ENCODE data around the gene MAPKBP1. TPM values are rescaled to one million over a fixed set of nuclear protein-coding genes. Genes with fewer than 3 reads are reported as not detected.

MAPKBP1 gene
- total RNA-seq, 6 experiments from 2014 or later: 4.3 to 7.9 (median 5.7) TPM

DNA sequence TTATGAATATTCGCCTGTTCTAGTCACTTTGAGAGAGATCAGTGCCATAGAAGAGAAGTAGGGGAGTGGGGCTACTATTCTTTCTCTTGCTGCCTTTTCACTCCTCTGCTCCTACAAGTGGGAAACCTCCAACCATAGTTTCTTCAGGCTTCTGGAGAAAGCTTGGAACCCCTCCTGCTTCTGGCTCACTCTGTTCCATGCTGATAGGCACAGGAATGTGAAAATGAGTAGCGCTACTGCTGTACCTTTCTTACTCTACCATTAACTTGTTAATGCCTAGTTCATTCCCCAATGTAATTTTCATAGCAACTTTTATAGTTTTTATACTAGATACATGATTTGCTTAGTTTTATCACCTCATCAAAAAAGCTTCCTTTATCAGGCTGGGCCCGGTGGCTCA is 26.9 kb downstream of the MAPKBP1 start:
- intact Hi-C loops (cut with DNase I): no loop called here
- no peaks in the 10 kb centered on the region for H3K36me3 ChIP-seq
- DNase-seq (no peak), ATAC-seq (no peak)
- no peak overlapping the region for H3K27ac ChIP-seq
- H3K9me3 ChIP-seq: no peaks in the 10 kb centered on the region
- H3K27me3 ChIP-seq: no peaks in the 10 kb centered on the region
- no peak overlapping the region for H3K4me3 ChIP-seq
- 98% methylated on average over 3 of the region's 3 CpGs for WGBS (ENCODE audit: insufficient coverage, low coverage, low lambda C conversion rate, missing lambda C conversion rate)
- TF ChIP-seq, protein P1, sequence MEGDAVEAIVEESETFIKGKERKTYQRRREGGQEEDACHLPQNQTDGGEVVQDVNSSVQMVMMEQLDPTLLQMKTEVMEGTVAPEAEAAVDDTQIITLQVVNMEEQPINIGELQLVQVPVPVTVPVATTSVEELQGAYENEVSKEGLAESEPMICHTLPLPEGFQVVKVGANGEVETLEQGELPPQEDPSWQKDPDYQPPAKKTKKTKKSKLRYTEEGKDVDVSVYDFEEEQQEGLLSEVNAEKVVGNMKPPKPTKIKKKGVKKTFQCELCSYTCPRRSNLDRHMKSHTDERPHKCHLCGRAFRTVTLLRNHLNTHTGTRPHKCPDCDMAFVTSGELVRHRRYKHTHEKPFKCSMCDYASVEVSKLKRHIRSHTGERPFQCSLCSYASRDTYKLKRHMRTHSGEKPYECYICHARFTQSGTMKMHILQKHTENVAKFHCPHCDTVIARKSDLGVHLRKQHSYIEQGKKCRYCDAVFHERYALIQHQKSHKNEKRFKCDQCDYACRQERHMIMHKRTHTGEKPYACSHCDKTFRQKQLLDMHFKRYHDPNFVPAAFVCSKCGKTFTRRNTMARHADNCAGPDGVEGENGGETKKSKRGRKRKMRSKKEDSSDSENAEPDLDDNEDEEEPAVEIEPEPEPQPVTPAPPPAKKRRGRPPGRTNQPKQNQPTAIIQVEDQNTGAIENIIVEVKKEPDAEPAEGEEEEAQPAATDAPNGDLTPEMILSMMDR (IDR thresholded peaks at IDR 0.05): no peak
- no peak for TF ChIP-seq POLR2A (IDR thresholded peaks at IDR 0.05)
- peaks cover 0 to 10% (median 0%) of the 10 kb centered on the region in 4 donors for H3K4me1 ChIP-seq

DNA sequence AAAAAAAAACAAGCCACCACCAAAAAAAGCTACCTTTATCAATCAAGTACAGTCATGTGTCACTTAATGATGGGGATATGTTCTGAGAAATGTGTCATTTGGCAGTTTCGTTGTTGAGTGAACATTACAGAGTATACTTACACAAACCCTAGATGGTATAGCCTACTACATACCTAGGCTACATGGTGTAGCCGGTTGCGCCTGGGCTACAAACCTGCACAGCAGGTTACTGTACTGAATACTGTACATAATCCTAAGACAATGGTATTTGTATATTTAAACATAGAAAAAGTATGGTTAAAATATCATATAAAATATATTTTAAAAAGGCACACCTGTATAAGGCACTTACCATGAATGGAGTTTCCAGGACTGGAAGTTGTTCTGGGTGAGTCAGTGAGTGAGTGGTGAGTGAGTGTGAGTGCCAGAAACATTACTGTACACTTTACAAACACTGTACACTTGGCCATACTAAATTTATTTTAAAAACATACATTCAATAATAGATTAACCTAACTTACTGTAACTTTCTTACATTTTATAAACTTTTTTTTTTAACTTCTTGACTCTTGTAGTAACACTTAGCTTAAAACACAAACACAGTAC is 27.7 kb downstream of the MAPKBP1 start:
- Histone ChIP-seq H3K36me3 (no peaks in the 10 kb centered on the region), H3K4me3 (no peak overlapping the region), H3K9me3 (no peaks in the 10 kb centered on the region), H3K27me3 (no peaks in the 10 kb centered on the region), H3K27ac (no peak overlapping the region), H3K4me1 (peaks cover 0 to 10% (median 0%) of the 10 kb centered on the region in 4 donors)
- DNase-seq: peak in 1 of 3 donors; percentile 1
- 89% methylated on average over 3 of the region's 3 CpGs for WGBS (ENCODE audit: insufficient coverage, low coverage, low lambda C conversion rate, missing lambda C conversion rate)
- intact Hi-C loops (cut with DNase I): no loop called here
- TF ChIP-seq, protein P1 (IDR thresholded peaks at IDR 0.05): no peak
- no peak for TF ChIP-seq POLR2A (IDR thresholded peaks at IDR 0.05)
- no peak for ATAC-seq

DNA sequence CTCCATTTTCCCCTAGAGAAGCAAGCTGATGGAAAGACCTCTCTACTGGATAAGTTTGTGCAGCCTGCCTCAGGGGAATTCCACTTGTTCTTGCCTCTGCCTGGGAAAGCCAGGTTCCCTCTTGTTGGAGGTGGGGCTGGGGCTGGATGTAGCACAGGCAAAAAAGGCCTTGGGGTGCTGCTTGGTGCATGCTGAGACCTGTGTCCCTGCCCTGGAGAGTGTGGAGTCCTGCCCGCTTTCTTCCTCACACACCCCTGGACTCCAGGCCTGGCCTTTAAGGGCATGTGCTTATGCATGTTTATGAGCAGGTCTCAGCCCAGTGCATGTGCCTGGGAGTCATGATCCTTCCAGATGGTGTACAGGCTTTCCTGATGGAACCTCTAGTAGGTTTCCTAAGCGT is 30.1 kb downstream of the MAPKBP1 start:
- no peaks in the 10 kb centered on the region for H3K36me3 ChIP-seq
- 88% methylated on average over 2 of the region's 2 CpGs for WGBS (ENCODE audit: insufficient coverage, low coverage, low lambda C conversion rate, missing lambda C conversion rate)
- DNase-seq: no peak
- no peak overlapping the region for H3K27ac ChIP-seq
- H3K9me3 ChIP-seq: no peaks in the 10 kb centered on the region
- intact Hi-C loops (cut with DNase I): no loop called here
- TF ChIP-seq POLR2A (IDR thresholded peaks at IDR 0.05): no peak
- TF ChIP-seq, protein P1 (IDR thresholded peaks at IDR 0.05): no peak
- H3K4me3 ChIP-seq: no peak overlapping the region
- H3K4me1 ChIP-seq: peaks cover 0 to 2% (median 0%) of the 10 kb centered on the region in 4 donors
- H3K27me3 ChIP-seq: no peaks in the 10 kb centered on the region
- ATAC-seq: no peak

DNA sequence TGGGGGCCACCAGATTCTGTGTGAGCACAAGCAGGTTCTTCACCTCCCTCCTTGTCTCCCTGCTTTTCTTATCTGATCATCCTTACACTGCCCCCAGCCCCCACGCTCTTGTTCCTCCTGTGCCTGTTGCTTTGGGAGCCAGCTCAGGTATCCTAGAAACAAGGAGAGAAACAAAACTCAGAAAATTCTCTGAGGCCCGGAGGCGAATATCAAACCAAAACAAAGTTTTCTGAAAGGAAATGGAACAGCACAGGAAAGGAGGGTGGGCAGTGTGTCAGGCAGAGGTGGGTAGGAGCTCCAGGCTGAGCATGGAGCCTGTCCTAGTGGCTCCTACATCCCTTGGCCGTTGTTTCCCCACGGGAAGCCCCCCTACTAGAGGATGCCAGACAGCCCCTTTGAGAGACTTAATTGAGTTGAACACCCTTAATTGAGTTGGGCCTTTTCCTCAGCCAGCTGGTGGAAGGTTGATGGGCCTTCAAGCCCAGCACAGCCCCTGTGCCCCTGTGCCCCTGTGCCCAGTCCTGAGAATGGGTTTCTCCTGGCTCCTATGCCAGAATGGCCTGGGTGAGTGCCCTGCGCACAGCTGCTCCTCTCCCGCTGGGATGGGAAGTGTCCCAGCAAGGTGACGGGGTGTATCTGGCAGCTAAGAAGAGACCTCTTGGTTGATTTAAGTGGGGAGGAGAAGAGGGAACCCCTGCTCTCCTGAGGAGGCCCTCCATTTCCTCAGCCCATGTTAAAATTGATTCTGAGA is 30.8 kb downstream of the MAPKBP1 start:
- 56% methylated on average over 7 of the region's 8 CpGs for WGBS (ENCODE audit: insufficient coverage, low coverage, low lambda C conversion rate, missing lambda C conversion rate)
- Histone ChIP-seq H3K4me1 (no peaks in the 10 kb centered on the region), H3K27ac (no peak overlapping the region), H3K27me3 (no peaks in the 10 kb centered on the region), H3K9me3 (no peaks in the 10 kb centered on the region), H3K4me3 (no peak overlapping the region), H3K36me3 (no peaks in the 10 kb centered on the region)
- DNase-seq (no peak), ATAC-seq (no peak)
- TF ChIP-seq POLR2A (IDR thresholded peaks at IDR 0.05): no peak
- TF ChIP-seq, protein P1 (IDR thresholded peaks at IDR 0.05): no peak
- intact Hi-C loops (cut with DNase I): loop anchor here in 1 of 2 donors (5.0 kb wide), 1 partner anchor 33 kb away; the partner anchor contains the start of gene MAPKBP1

Measured in right lobe of liver (tissue), 6 donors.